GM18499 (cell line): ENCODE measurements around the gene PPA1.
"Not testable (repeated sequence)": the region's sequence is repeated elsewhere in the genome, so short reads cannot be mapped to it uniquely, and the experiment has no call there.

Source experiments
- ATAC-seq: cut with Tn5 transposase; IDR thresholded peaks from one replicate; pipeline ENCODE4 v1.9.1; 2021; ENCODE audit warnings: moderate number of reproducible peaks; ENCODE audit not compliant: insufficient read depth, unreplicated experiment

Gene PPA1

DNA sequence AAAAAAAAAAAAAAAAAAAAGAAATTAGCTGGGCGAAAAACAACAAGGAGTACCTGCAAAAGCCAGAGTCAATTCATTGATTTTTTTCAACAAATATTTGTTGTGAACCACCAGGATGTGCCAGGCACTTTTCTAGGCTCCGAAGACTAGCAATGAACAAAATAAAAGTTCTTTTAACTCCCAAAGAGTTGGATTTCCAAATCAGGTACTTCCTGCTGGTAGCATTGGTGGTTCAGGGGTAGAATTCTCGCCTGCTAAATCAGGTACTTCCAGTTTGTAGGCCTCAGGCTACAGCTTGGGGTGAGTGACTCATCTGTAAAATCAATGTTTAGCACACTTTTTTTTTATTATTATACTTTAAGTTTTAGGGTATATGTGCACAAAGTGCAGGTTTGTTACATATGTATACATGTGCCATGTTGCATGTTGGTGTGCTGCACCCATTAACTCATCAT is 10.9 kb downstream of the PPA1 start:
- ATAC-seq = no peak

GRCh38 chr10:70221030-70221429 is 12.2 kb downstream of the PPA1 start:
- ATAC-seq = no peak

- ATAC-seq = no peak
Measured at GRCh38 chr10:70212879-70213278, 20.4 kb downstream of the PPA1 start.

GRCh38 chr10:70212277-70212676 is 21.0 kb downstream of the PPA1 start:
- no peak for ATAC-seq

DNA sequence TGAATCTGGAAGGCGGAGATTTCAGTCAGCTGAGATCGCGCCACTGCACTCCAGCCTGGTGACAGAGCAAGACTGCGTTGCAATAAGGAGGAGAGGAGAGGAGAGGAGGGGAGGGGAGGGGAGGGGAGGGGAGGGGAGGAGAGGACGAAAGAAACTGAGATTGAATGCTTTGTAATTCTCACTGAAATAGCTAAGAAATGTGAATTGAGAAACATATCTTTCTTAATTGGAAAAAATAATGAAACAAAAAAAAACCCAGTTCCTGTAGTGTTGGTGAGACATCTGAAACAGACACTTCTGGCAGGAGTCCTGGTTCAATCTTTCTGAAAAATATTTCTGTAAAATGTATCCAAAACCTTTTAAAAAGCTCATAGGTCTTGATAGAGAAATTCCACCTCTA is 26.5 kb downstream of the PPA1 start:
- no peak for ATAC-seq

DNA sequence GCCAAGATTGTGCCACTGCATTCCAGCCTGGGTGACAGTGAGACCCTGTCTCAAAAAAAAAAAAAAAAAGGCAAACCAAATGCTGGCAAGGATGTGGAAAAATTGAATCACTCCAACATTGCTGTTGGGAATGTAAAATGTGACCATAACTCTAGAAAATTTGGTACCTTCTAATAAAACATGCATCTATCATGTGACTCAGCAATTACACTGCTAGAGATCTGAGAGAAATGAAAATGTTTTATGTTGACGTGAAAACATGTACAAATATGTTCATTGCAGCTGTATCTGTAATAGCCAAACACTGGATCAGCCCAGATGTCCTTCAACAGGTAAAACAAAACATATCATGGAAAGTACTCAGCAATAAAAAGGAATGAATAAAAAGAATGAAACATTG is 32.1 kb downstream of the PPA1 start:
- no peak for ATAC-seq

GRCh38 chr10:70198696-70199466 is 34.3 kb downstream of the PPA1 start:
- no peak for ATAC-seq

DNA sequence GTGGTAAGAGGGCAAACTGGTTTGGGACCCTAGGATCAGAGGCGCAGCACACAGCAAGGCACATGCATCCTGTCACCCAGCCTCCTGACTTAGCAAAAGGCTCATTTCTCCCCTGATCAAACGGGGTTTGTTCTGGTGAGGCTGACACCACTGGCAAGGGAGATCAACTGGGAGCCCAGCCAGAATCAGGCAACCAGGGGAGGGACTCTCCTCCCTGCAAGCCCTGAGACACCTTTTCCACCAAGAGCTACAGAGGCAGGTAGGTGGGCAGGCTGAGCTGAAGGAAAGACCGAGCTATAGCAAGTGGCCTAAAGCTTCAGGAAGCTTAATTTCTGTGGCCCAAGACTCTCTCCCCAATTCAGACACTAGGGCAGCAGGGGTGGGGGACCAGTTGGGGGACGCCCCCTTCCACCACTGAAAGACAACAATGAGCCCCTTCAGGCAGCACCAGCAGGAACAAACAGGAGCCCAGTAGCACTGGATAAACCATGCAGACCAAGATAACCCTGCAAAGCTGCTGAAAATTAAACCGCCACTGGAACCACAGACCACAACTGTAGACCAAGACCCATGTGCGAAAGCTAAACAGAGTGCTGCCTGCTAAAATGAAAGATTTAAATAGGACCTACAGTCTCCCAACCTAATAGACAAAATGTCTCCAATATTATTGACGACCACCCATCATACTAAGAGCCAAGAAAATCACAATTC is 35.8 kb downstream of the PPA1 start:
- no peak for ATAC-seq

GRCh38 chr10:70193391-70193844 is 39.8 kb downstream of the PPA1 start:
- no peak for ATAC-seq

DNA sequence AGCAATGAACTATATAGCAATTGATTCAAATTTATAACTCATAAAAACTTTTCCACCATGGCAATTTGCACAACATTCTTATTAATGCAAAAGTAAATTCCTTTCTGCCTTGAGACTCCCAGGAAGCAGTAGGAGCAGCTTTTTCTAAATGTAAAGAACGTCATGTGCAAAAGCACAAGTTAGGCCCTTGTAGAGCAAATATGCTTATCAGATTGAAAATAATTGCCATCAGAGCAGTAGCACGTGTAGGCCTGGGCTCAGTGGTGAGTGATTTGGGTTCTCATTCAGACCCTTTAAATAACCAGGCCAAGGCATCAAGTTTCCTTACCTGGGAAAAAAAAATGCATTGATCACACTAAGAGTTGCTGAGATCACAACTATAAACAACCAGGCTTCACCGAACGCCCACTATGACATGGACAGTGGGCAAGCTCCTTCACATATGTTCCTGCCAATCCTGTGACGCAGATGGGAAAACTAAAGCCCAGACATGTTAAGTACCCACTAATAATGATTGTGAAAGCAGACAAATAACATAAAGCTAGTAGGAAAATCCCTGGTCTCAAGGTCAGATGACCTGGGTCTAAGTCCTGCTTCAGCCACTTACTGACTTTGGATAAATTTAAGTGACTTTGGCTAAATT is 40.8 kb downstream of the PPA1 start:
- ATAC-seq = no peak

DNA sequence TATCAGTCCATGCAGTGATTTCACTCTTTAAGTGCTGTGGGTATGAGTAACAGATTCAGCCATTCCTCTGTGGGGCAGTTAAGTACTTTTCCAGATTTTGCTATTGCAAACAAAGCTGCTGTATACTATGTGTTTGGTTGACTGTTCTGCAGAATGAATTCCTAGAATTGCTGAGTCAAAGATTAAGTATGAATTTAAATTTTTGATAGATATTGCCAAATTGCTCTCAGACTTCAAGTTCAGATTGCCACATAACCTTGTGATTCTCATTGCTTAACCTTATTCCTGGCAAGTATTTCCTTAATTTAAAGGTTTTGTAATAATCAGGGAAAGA is 41.3 kb downstream of the PPA1 start:
- no peak for ATAC-seq

DNA sequence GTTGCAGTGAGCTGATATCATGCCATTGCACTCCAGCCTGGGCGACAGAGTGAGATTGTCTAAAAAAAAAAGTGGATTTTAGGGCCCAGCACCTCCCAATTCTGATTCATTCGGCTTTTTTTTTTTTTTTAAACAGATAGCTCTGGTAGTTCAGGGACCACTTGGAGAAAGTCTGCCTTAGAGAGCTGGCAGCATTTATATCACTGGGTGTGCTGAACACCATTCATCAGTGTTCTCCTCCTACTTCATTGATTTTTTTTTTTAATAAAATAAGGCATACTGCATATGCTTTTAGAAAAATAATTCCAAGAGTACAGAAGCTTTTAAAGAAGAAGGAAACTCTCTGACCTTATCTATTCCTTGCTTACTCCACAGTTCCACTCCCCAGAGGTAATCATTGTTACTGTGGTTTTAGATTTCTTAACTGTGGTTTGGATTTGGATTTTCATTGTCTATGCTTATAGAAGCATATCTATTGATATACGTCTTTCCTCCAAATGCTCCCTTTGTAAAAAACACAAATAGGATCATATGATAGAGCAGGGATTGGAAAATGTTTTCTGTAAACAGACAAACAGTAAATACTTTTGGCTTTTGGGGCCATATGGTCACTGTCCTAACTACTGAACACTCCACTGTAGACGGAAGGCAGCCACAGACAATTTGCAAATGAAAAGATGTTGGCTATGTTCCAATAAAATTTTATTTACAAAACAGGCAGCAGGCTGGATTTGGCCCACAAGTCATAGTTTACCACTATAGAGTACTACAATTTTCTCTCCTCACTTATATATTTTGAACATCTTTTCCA is 41.9 kb downstream of the PPA1 start:
- ATAC-seq = no peak

DNA sequence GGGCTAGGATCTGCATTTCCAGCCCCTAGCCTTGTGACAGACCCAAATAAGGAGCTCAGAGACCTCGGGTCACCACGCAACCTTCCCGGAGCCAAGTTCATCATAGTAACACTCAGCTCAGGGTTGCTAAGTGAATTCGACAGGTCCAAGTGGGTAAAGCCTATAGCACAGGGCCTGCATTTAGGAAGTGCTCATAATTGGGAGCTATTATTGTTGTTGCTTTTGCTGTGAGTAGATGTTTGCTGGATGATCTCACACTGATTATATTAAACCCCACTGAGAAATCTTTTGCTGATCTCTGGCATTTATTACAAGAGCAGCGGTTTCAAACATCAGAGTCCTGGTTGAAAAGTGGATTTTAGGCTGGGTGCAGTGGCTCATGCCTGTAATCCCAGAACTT is 42.6 kb downstream of the PPA1 start:
- ATAC-seq = no peak

GRCh38 chr10:70190102-70190501 is 43.1 kb downstream of the PPA1 start:
- no peak for ATAC-seq

- ATAC-seq = no peak
Measured at GRCh38 chr10:70188768-70189167, 44.5 kb downstream of the PPA1 start.

DNA sequence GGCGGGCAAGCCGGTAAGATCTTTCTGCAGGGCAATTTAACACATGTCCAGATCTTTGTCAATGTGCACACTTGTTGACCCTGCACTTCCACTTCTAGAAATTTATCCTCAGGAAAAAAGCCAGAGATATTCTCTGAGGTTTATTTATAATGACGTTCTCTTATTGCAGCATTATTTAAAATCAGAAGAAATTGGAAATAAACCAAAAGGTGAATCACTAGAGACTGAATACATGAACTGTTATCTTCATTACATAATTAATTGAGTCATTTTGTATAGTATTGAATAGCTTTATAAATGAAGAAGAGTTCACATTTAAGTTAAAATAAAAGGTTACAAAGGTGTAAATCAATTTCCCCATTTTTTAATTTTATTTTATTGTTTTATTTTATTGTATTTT is 46.7 kb downstream of the PPA1 start:
- no peak for ATAC-seq

DNA sequence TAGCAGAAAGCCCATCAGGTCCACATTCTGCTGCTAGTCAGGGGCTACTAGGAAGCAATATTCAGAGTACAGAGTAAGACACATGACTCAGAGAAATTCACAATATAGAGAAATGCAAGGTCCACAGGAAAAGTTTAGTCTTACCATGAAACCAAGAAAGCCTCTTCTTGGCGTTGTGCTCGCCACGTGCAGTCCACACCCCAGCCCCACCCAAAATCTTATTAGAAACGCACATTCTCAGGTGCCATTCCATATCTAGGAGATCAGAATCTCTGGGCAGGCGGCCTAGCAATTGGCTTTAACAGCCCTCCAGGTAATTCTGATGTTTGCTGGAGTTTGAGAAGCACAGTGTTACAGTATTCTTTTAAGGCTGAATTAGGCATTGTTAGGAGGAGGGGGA is 47.1 kb downstream of the PPA1 start:
- ATAC-seq = no peak

DNA sequence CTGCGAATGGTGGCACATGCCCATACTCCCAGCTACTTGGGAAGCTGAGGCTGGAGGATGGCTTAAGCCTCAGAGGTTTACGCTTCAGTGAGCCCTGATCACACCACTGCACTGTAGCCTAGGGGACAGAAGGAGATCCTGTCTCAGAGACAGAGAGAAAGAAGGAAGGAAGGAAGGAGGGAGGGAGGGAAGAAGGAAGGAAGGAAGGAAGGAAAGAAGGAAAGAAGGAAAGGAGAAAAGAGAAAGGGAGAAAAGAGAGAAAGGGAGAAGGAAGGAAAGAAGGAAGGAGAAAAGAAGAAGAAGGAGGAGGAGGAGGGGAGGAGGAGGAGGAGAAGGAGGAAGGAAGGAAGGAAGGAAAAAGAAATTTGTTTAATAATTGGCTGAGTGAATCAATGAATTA is 49.9 kb downstream of the PPA1 start:
- ATAC-seq = no peak

DNA sequence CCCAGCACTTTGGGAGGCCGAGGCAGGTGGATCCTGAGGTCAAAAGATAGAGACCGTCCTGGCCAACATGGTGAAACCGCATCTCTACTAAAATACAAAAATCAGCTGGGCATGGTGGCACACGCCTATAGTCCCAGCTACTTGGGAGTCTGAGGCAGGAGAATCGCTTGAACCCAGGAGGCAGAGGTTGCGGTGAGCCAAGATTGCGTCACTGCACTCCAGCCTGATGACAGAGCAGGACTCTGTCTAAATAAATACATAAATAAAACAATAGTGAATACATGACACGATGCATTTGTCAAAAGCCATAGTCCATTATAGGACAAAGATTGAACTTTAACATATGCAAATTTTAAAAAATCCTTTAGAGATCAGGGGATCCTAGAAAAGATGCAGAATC is 54.0 kb downstream of the PPA1 start:
- not testable (repeated sequence) for ATAC-seq

GRCh38 chr10:70178139-70178725 is 55.0 kb downstream of the PPA1 start:
- no peak for ATAC-seq
